Keratinocyte (primary cell): ENCODE data around the gene ZNF207. TPM values are rescaled to one million over a fixed set of nuclear protein-coding genes. Genes with fewer than 3 reads are reported as not detected.

ENCODE experiments used
- DNase-seq: peaks from one replicate; pipeline ENCODE4 v3.0.0-alpha.2; 2011; ENCODE audit warnings: low read depth, missing footprints, low spot score
- FAIRE-seq: peaks from 2 replicates; lab custom pipeline; 2011; peaks lifted over from hg19 to GRCh38; lab: Jason Lieb, UNC
- H2AFZ ChIP-seq: 2 replicates; pipeline ENCODE4 v1.6.0; 2012; ENCODE audit warnings: low read length, control low read depth, inconsistent platforms; ENCODE audit not compliant: control insufficient read depth
- H3K27ac ChIP-seq: 2 replicates; pipeline ENCODE4 v1.5.1; 2011; ENCODE audit warnings: low read length; ENCODE audit not compliant: control insufficient read depth, insufficient read depth
- H3K27me3 ChIP-seq: 3 replicates; pipeline ENCODE4 v1.6.0; 2011; ENCODE audit warnings: low read length; ENCODE audit not compliant: control insufficient read depth, insufficient read depth; ENCODE audit errors: extremely low read depth
- H3K36me3 ChIP-seq, 2 experiments: 2 replicates in 1 of 2; 3 replicates in 1 of 2; pipeline ENCODE4 v1.5.1; 2011; ENCODE audit warnings: low read length in 2 of 2, mild to moderate bottlenecking in 1 of 2; ENCODE audit not compliant: control insufficient read depth in 2 of 2, insufficient read depth in 2 of 2; ENCODE audit errors: extremely low read depth in 1 of 2
- H3K4me1 ChIP-seq: 3 replicates; pipeline ENCODE4 v1.5.1; 2011; ENCODE audit warnings: low read length; ENCODE audit not compliant: control insufficient read depth, insufficient read depth; ENCODE audit errors: extremely low read depth
- H3K4me2 ChIP-seq: 3 replicates; pipeline ENCODE4 v1.6.0; 2011; ENCODE audit warnings: low read depth, low read length; ENCODE audit not compliant: control insufficient read depth, insufficient read depth; ENCODE audit errors: extremely low read depth
- H3K4me3 ChIP-seq, 3 experiments: fragments of 200-600 bp in 1 of 3; sonication (generic) in 1 of 3; 2 replicates in 2 of 3; 3 replicates in 1 of 3; pipeline ENCODE4 v1.5.1; 2011 to 2016; ENCODE audit warnings: low read length in 3 of 3, mild to moderate bottlenecking in 3 of 3, control low read depth in 2 of 3, inconsistent platforms in 1 of 3, low read depth in 1 of 3, mixed read lengths in 1 of 3, mixed run types in 1 of 3, moderate library complexity in 1 of 3; ENCODE audit not compliant: control insufficient read depth in 2 of 3, insufficient read depth in 2 of 3; ENCODE audit errors: extremely low read depth in 1 of 3
- H3K79me2 ChIP-seq: 2 replicates; pipeline ENCODE4 v1.6.0; 2012; ENCODE audit warnings: low read length; ENCODE audit not compliant: control insufficient read depth, insufficient read depth
- H3K9ac ChIP-seq: 3 replicates; pipeline ENCODE4 v1.6.0; 2011; ENCODE audit warnings: low read length; ENCODE audit not compliant: control insufficient read depth, insufficient read depth; ENCODE audit errors: extremely low read depth
- H3K9me1 ChIP-seq: 3 replicates; pipeline ENCODE4 v1.6.0; 2011; ENCODE audit warnings: low read length; ENCODE audit not compliant: control insufficient read depth, insufficient read depth; ENCODE audit errors: extremely low read depth
- H3K9me3 ChIP-seq: 2 replicates; pipeline ENCODE4 v1.5.1; 2012; ENCODE audit warnings: low read depth, low read length; ENCODE audit not compliant: control insufficient read depth
- H4K20me1 ChIP-seq: 3 replicates; pipeline ENCODE4 v1.6.0; 2011; ENCODE audit warnings: low read length; ENCODE audit not compliant: control insufficient read depth, insufficient read depth; ENCODE audit errors: extremely low read depth
- EZH2 ChIP-seq: IDR thresholded peaks from one replicate; pipeline ENCODE4 v1.6.1; 2012; ENCODE audit warnings: inconsistent platforms, mild to moderate bottlenecking, low read length, moderate library complexity
- dilution Hi-C: fragments of 300-500 bp; cut with MboI; formaldehyde crosslinking; loops from one replicate; pipeline ENCODE4 v1.7.0; 2020; ENCODE audit warnings: low sequenced_read_pairs; ENCODE audit not compliant: extremely low pct_ligation_motif_present
- polyA plus RNA-seq, 5 experiments: library from polyadenylated mRNA; depleted of rRNA in 3 of 5; stranded (reverse) in 3 of 5; stranded (forward) in 1 of 5; unstranded in 1 of 5; fragments of >200 nt; gene quantifications; 1 replicate in 1 of 5; 2 replicates in 3 of 5; 3 replicates in 1 of 5; pipeline versions ENCODE4 v1.2.1 to v1.2.3, GENCODE V29; 2011 to 2012; ENCODE audit warnings: missing spikeins in 2 of 5, low read depth in 1 of 5, low replicate concordance in 1 of 5
- TF ChIP-seq, protein P1 (sequence below), 3 experiments: IDR thresholded peaks in 1 of 3; conservative IDR thresholded peaks in 1 of 3; optimal IDR thresholded peaks in 1 of 3; 2 replicates in 2 of 3; 3 replicates in 1 of 3; pipeline versions ENCODE3 to v1.5.1; 2011; ENCODE audit warnings: low read length in 3 of 3, mild to moderate bottlenecking in 3 of 3, moderate library complexity in 2 of 3, control low read depth in 1 of 3, inconsistent platforms in 1 of 3; ENCODE audit not compliant: insufficient read depth in 2 of 3; ENCODE audit errors: extremely low read depth in 1 of 3

Gene ZNF207
- polyA plus RNA-seq, 1 donor (not counting 4 experiments of a cell fraction or from before 2014, with no cell fraction given) = 172 TPM

- no peaks in the 10 kb centered on the region for H3K9me1 ChIP-seq
- no peak overlapping the region for H2AFZ ChIP-seq
- H3K36me3 ChIP-seq = peaks cover 8 to 18% of the 10 kb centered on the region in 2 experiments
- no peaks in the 10 kb centered on the region for H3K9me3 ChIP-seq
- H3K27me3 ChIP-seq = no peaks in the 10 kb centered on the region
- TF ChIP-seq EZH2 = no peak
- TF ChIP-seq, protein P1, sequence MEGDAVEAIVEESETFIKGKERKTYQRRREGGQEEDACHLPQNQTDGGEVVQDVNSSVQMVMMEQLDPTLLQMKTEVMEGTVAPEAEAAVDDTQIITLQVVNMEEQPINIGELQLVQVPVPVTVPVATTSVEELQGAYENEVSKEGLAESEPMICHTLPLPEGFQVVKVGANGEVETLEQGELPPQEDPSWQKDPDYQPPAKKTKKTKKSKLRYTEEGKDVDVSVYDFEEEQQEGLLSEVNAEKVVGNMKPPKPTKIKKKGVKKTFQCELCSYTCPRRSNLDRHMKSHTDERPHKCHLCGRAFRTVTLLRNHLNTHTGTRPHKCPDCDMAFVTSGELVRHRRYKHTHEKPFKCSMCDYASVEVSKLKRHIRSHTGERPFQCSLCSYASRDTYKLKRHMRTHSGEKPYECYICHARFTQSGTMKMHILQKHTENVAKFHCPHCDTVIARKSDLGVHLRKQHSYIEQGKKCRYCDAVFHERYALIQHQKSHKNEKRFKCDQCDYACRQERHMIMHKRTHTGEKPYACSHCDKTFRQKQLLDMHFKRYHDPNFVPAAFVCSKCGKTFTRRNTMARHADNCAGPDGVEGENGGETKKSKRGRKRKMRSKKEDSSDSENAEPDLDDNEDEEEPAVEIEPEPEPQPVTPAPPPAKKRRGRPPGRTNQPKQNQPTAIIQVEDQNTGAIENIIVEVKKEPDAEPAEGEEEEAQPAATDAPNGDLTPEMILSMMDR (optimal IDR thresholded peaks at IDR 0.05 in 1 of 3, IDR thresholded peaks at IDR 0.05 in 1 of 3, conservative IDR thresholded peaks at IDR 0.05 in 1 of 3; ENCODE audit: extremely low read depth in 1 of 3, insufficient read depth in 2 of 3, low read length in 3 of 3) = no peak
- H4K20me1 ChIP-seq = peaks cover 2% of the 10 kb centered on the region
- H3K27ac ChIP-seq = no peak overlapping the region
- no peak overlapping the region for H3K4me2 ChIP-seq
- H3K9ac ChIP-seq = no peak overlapping the region
- dilution Hi-C loops = no loop called here
- H3K4me3 ChIP-seq = no peak overlapping the region
- H3K4me1 ChIP-seq = peaks cover 3% of the 10 kb centered on the region
- DNase-seq (no peak), FAIRE-seq (no peak)
- H3K79me2 ChIP-seq = no peaks in the 10 kb centered on the region
These were observed 35.2 kb downstream of the ZNF207 start for GRCh38 chr17:32385121-32385520.

DNA sequence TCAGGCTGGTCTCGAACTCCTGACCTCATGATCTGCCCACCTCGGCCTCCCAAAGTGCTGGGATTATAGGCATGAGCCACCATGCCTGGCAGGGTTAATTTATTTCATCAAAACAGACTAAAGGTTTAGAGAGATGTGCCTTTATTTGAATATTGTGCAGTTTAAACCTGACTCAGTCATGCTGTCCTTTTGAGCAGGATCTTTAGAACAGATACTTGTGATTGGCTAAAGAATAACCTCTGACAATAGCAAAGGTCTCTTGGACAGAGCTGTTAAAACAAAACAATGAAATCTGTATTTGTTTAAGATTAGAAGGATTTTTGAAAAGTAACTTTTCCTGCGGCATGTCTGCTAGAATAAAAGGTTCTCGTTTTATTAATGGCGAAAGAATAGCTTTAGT is 36.0 kb downstream of the ZNF207 start:
- no peak overlapping the region for H2AFZ ChIP-seq
- H4K20me1 ChIP-seq = peaks cover 2% of the 10 kb centered on the region
- dilution Hi-C loops = no loop called here
- no peaks in the 10 kb centered on the region for H3K79me2 ChIP-seq
- H3K27ac ChIP-seq = no peak overlapping the region
- TF ChIP-seq EZH2 = no peak
- TF ChIP-seq, protein P1 (optimal IDR thresholded peaks at IDR 0.05 in 1 of 3, IDR thresholded peaks at IDR 0.05 in 1 of 3, conservative IDR thresholded peaks at IDR 0.05 in 1 of 3; ENCODE audit: extremely low read depth in 1 of 3, insufficient read depth in 2 of 3, low read length in 3 of 3) = no peak
- H3K4me1 ChIP-seq = peaks cover 3% of the 10 kb centered on the region
- H3K4me2 ChIP-seq = no peak overlapping the region
- no peaks in the 10 kb centered on the region for H3K27me3 ChIP-seq
- no peak for FAIRE-seq
- peaks cover 7 to 18% of the 10 kb centered on the region in 2 experiments for H3K36me3 ChIP-seq
- no peaks in the 10 kb centered on the region for H3K9me3 ChIP-seq
- H3K9ac ChIP-seq = no peak overlapping the region
- no peaks in the 10 kb centered on the region for H3K9me1 ChIP-seq
- no peak for DNase-seq
- no peak overlapping the region for H3K4me3 ChIP-seq
